BLaER1 treated with 17β-estradiol and CSF1 and Interleukin-3, amounts not matched to agents 10 nM and 100 nM (cell line): Measurements from ENCODE around the gene MRPS6.

Experiments used
- H3K27ac ChIP-seq, 11 experiments: shearing (Covaris generic); formaldehyde crosslinking; 2 replicates each; pipeline ENCODE4 v1.8.1; 2022
- H3K27me3 ChIP-seq, 11 experiments: shearing (Covaris generic); formaldehyde crosslinking; 2 replicates each; pipeline ENCODE4 v1.8.1; 2022
- H3K36me3 ChIP-seq, 11 experiments: shearing (Covaris generic); formaldehyde crosslinking; 2 replicates each; pipeline ENCODE4 v1.8.1; 2022
- H3K4me1 ChIP-seq, 10 experiments: shearing (Covaris generic); formaldehyde crosslinking; 2 replicates each; pipeline ENCODE4 v1.8.1; 2022
- H3K4me2 ChIP-seq, 11 experiments: shearing (Covaris generic); formaldehyde crosslinking; 2 replicates each; pipeline ENCODE4 v1.8.1; 2022
- H3K4me3 ChIP-seq, 10 experiments: shearing (Covaris generic); formaldehyde crosslinking; 2 replicates each; pipeline ENCODE4 v1.8.1; 2022
- H3K9ac ChIP-seq, 11 experiments: shearing (Covaris generic); formaldehyde crosslinking; 2 replicates each; pipeline ENCODE4 v1.8.1; 2022
- H3K9me3 ChIP-seq, 11 experiments: shearing (Covaris generic); formaldehyde crosslinking; replicated peaks in 1 of 11; 2 replicates each; pipeline ENCODE4 v1.8.1; 2022
- H4K20me1 ChIP-seq, 11 experiments: shearing (Covaris generic); formaldehyde crosslinking; 2 replicates each; pipeline ENCODE4 v1.8.1; 2022
- Cebpa-rat ChIP-seq, 11 experiments: shearing (Covaris generic); IDR thresholded peaks; 2 replicates each; pipeline ENCODE4 v1.8.1; 2022

MRPS6 gene

DNA sequence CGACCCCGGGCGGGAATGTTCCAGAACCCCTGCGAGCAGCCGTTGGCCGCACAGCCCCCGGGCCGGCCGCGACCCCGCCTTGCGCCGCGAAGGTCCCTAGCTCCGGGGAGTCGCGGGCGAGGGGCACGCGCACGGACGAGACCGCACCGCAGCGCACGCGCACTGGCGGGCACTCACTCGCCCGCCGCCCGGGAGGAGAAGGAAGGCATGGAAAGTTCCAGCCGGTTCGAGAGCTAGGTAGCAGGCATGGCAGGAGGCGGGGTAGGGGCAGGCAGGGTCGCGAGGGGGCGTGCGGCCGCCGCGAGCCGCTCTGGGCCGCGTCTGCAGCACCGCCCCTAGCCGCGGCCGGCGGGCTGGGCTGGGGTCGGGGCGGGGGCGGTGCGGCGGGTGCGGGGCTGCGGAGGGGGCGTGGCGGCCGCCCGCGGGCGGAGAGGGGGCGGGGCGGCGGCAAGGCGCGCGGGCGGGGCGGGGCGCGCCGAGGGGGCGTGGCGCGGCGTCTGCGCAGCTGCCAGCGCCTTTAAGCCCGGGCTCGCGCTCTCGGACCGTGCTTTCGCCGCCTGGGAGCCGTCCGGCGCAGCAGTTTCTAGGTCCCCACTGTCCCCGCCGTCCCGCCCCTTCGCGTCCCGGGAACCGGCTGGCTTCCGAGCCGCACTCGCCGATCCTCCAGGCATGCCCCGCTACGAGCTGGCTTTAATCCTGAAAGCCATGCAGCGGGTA is at the start of gene MRPS6, which contains the start of gene SLC5A3:
TSS of gene MRPS6 (plus strand) at position 547 of the 717 bp plus-strand sequence. CDS start at position 670, 123 bp downstream.
TSS of gene SLC5A3 (plus strand) at position 547 of the 717 bp plus-strand sequence. CDS start 21,621 bp downstream, outside the sequence.
- H3K27ac ChIP-seq, result peak within 1 kb of the TSS; percentile 82 to 97 (median 94)
- no peaks in the 10 kb centered on the region for H3K9me3 ChIP-seq
- TF ChIP-seq Cebpa-rat (IDR thresholded peaks at IDR 0.05), result no peak
- H3K4me3 ChIP-seq, result peak within 1 kb of the TSS; percentile 84 to 97 (median 94)
- H4K20me1 ChIP-seq, result peaks cover 27 to 47% (median 44%) of the 10 kb centered on the region in 11 experiments; a peak in 21 of 22 replicates
- H3K27me3 ChIP-seq, result no peaks in the 10 kb centered on the region
- peak within 1 kb of the TSS; percentile 93 to 99 (median 95) for H3K9ac ChIP-seq
- H3K4me1 ChIP-seq, result peaks cover 39 to 47% (median 43%) of the 10 kb centered on the region in 10 experiments
- H3K36me3 ChIP-seq, result peaks cover 0 to 43% (median 32%) of the 10 kb centered on the region in 11 experiments; a peak in 16 of 22 replicates
- H3K4me2 ChIP-seq, result peak within 1 kb of the TSS; percentile 88 to 97 (median 93)

DNA sequence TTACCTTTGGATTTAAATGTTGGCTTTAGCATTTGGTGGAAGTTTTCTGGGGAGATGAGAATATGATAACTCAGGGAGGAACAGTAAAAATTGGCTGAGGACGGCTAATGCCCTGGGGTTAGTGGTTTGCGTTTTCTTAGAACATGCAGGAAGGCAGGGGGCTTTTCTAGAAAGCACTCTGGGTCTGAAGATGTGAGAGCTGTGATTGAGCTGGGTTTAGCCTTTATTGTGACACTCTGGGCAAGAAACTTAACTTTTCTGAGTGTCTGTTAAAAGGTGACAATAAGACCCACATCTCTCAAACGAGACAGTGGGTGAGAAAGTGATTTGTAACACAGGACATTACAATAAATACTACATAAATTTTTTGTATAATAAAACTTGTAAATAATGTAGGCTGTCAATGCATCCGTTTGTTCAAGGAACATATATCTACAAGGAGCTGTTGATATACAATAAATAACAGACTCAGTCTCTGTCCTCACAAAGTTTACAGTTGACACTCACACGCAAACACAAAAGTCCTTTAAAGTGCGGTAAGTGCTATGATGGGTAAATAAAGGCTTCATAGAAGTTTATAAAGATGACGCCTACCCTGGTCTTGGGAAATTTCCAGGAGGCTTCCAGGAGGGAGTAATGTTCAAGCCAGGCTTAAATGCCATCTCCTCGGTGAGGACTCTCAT is 49.5 kb upstream of the MRPS6 start:
- Histone ChIP-seq H3K36me3 (no peaks in the 10 kb centered on the region), H4K20me1 (no peaks in the 10 kb centered on the region), H3K9ac (peak overlapping the region in 10 of 11 experiments; percentile 49 to 84 (median 80); a peak in 20 of 22 replicates), H3K9me3 (peaks cover 16 to 31% (median 24%) of the 10 kb centered on the region in 11 experiments; a peak in 21 of 22 replicates), H3K27me3 (no peaks in the 10 kb centered on the region), H3K4me2 (peak overlapping the region; percentile 65 to 89 (median 79)), H3K4me3 (peak overlapping the region in 7 of 10 experiments; percentile 5 to 56 (median 26); a peak in 6 of 20 replicates), H3K4me1 (peaks cover 55 to 75% (median 74%) of the 10 kb centered on the region in 10 experiments), H3K27ac (peak overlapping the region in 10 of 11 experiments; percentile 81 to 99 (median 96); a peak in 21 of 22 replicates)
- no peak for TF ChIP-seq Cebpa-rat (IDR thresholded peaks at IDR 0.05)

- H3K27ac ChIP-seq, result peak overlapping the region in 10 of 11 experiments; percentile 81 to 99 (median 96); a peak in 20 of 22 replicates
- peak overlapping the region in 2 of 10 experiments; percentile 26 to 46; a peak in 2 of 20 replicates for H3K4me3 ChIP-seq
- H3K9me3 ChIP-seq, result peaks cover 16 to 35% (median 24%) of the 10 kb centered on the region in 11 experiments; a peak in 21 of 22 replicates
- H3K36me3 ChIP-seq, result no peaks in the 10 kb centered on the region
- peaks cover 50 to 70% (median 69%) of the 10 kb centered on the region in 10 experiments for H3K4me1 ChIP-seq
- H3K9ac ChIP-seq, result peak overlapping the region in 7 of 11 experiments; percentile 77 to 83 (median 81); a peak in 9 of 22 replicates
- TF ChIP-seq Cebpa-rat (IDR thresholded peaks at IDR 0.05), result no peak
- peak overlapping the region in 9 of 11 experiments; percentile 70 to 89 (median 80); a peak in 19 of 22 replicates for H3K4me2 ChIP-seq
- H4K20me1 ChIP-seq, result no peaks in the 10 kb centered on the region
- H3K27me3 ChIP-seq, result no peaks in the 10 kb centered on the region
These were observed 49.0 kb upstream of the MRPS6 start for GRCh38 chr21:34024374-34024693.

DNA sequence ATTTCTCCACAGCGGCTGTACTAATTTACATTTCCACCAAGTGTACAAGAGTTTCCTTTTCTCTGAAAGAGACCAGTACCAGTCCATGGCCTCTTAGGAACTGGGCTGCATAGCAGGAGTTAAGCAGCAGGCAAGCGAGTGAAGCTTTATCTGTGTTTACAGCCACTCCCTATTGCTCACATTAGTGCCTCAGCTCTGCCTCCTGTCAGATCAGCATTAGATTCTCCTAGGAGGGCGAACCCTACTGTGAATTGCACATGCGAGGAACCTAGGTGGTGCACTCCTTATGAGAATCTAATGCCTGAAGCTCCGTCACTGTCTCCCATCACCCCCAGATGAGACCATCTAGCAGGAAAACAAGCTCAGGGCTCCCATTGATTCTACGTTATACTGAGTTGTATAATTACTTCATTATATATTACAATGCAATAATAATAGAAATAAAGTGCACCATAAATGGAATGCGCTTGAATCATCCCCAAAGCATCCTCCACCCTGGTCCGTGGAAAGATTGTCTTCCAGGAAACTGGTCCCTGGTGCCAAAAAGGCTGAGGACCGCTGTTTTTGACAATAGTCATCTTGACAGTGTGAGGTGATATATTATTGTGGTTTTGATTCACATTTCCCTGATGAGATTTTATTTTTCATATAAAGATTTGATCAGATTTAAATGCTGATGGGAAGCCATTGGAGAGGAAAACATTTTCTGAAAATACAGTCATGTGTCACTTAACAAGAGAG is 45.5 kb upstream of the MRPS6 start:
- H4K20me1 ChIP-seq, result no peaks in the 10 kb centered on the region
- no peak for TF ChIP-seq Cebpa-rat (IDR thresholded peaks at IDR 0.05)
- H3K9me3 ChIP-seq, result peaks cover 6 to 37% (median 18%) of the 10 kb centered on the region in 11 experiments; a peak in 20 of 22 replicates
- H3K4me1 ChIP-seq, result peaks cover 14 to 39% (median 34%) of the 10 kb centered on the region in 10 experiments
- H3K27ac ChIP-seq, result no peak overlapping the region
- no peaks in the 10 kb centered on the region for H3K27me3 ChIP-seq
- H3K4me2 ChIP-seq, result no peak overlapping the region
- no peak overlapping the region for H3K4me3 ChIP-seq
- H3K36me3 ChIP-seq, result no peaks in the 10 kb centered on the region
- H3K9ac ChIP-seq, result no peak overlapping the region

- TF ChIP-seq Cebpa-rat (IDR thresholded peaks at IDR 0.05), result no peak
- no peak overlapping the region for H3K4me3 ChIP-seq
- no peaks in the 10 kb centered on the region for H4K20me1 ChIP-seq
- peaks cover 6 to 35% (median 18%) of the 10 kb centered on the region in 11 experiments; a peak in 20 of 22 replicates for H3K9me3 ChIP-seq
- H3K36me3 ChIP-seq, result no peaks in the 10 kb centered on the region
- no peak overlapping the region for H3K4me2 ChIP-seq
- H3K9ac ChIP-seq, result no peak overlapping the region
- no peak overlapping the region for H3K27ac ChIP-seq
- H3K27me3 ChIP-seq, result no peaks in the 10 kb centered on the region
- peaks cover 0 to 18% (median 14%) of the 10 kb centered on the region in 10 experiments; a peak in 16 of 20 replicates for H3K4me1 ChIP-seq
These were observed 43.4 kb upstream of the MRPS6 start for GRCh38 chr21:34029743-34030528.

DNA sequence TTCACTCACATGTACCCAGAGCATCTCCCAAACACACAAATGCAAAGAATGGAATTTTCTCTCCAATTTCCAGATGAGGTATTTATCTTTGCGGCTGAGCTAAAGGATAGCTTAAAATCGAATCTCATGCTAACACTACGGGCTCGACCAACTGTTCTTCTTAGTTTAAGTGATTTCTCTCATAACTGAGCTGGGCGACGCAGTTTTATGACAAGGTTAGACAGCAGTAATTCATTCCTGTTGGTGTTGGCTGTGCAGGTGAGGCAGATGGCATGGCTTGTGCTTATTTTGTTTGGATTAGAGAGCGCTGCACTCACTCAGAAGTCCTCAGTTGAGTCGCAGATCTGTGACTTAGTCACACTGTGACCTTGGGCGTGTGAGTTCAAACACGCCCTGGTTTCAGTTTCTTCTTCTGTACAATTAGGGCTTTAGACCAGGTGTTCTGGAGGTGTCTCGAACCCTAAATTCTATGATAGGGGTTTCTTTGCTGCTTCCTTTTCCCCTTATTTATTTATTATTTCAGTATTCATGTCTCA is 41.5 kb upstream of the MRPS6 start:
- Histone ChIP-seq H4K20me1 (no peaks in the 10 kb centered on the region), H3K27ac (no peak overlapping the region), H3K4me1 (0 out of 20 replicates have a peak, but pooled peaks cover 0 to 4% (median 0%) of the 10 kb centered on the region in 10 experiments), H3K4me2 (no peak overlapping the region), H3K9me3 (peaks cover 4 to 44% (median 16%) of the 10 kb centered on the region in 11 experiments; a peak in 21 of 22 replicates), H3K36me3 (no peaks in the 10 kb centered on the region), H3K9ac (no peak overlapping the region), H3K4me3 (no peak overlapping the region), H3K27me3 (no peaks in the 10 kb centered on the region)
- TF ChIP-seq Cebpa-rat (IDR thresholded peaks at IDR 0.05), result no peak

GRCh38 chr21:34034369-34035014 is 38.9 kb upstream of the MRPS6 start:
- H3K4me2 ChIP-seq, result no peak overlapping the region
- 0 out of 20 replicates have a peak, but pooled peaks cover 0 to 4% (median 0%) of the 10 kb centered on the region in 10 experiments for H3K4me1 ChIP-seq
- H3K27me3 ChIP-seq, result no peaks in the 10 kb centered on the region
- no peak overlapping the region for H3K27ac ChIP-seq
- H3K9me3 ChIP-seq, result peaks cover 0 to 25% (median 5%) of the 10 kb centered on the region in 11 experiments; a peak in 9 of 22 replicates
- no peak overlapping the region for H3K9ac ChIP-seq
- no peak overlapping the region for H3K4me3 ChIP-seq
- H3K36me3 ChIP-seq, result no peaks in the 10 kb centered on the region
- no peaks in the 10 kb centered on the region for H4K20me1 ChIP-seq
- no peak for TF ChIP-seq Cebpa-rat (IDR thresholded peaks at IDR 0.05)
